ENCODE measurements around the gene SZRD1.
A peak's percentile ranks its signal among the peaks of the same experiment; 100 is the strongest.
"Not testable (repeated sequence)": the region's sequence is repeated elsewhere in the genome, so short reads cannot be mapped to it uniquely, and the experiment has no call there.

Gene SZRD1

GRCh38 chr1:16366722-16367257 is at the start of gene SZRD1:
Gene SZRD1 (plus strand): TSS chr1:16367242. CDS start chr1:16367258, 16 bp downstream.
- DNase-seq = peak; percentile 98

- DNase-seq = no peak
These were observed 48.5 kb upstream of the SZRD1 start for GRCh38 chr1:16318555-16318954.

DNA sequence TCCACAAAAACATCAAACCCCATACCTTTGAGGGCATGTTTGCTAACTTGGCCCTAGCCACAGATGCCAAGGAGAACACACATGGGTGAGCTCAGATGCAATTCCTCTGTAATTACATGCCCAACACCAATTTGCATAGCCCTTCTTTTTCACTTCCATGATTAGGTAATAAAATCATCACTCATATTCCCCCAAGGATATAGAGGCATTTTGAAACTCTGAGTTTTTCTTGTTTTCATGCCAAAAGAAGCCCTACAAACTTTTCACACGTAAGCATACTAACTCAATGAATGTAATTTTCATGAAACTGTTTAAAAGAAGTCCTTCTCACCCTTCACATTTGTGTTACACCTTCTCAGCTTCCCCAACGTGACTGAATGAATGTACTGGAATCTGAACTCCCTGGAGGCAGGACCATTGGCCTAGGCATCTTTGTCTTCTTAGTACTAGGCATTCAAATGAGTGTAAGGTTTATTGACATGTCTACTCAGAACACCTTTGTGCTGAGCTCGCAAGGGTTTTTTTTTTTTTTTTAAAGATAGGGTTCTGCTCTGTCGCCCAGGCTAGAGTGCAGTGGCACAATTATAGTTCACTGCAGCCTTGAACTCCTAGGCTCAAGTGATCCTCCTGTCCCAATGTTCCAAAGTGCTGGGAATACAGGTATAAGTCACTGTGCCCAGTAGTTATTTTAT is 45.7 kb upstream of the SZRD1 start:
- no peak for DNase-seq

DNA sequence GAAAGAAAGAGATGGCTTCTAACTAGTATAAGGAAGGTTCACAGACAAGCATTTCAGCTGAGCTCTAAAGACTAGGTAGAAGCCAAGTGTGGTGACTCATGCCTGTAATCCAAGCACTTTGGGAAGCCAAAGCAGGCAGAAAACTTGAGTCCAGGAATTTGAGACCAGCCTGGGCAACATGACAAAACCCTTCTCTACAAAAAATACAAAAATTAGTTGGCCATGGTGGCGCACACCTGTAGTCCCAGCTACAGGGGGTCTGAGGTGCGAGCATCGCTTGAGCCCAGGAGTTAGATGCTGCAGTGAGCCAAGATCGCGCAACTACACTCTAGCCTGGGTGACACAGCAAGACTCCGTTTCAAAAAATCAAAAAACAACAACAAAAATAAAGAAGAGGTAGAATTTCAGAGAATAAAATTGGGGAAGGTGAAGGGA is 42.6 kb upstream of the SZRD1 start:
- DNase-seq = no peak

- DNase-seq = no peak
These were observed 40.1 kb upstream of the SZRD1 start for GRCh38 chr1:16326833-16327404.

- no peak for DNase-seq
These were observed 32.2 kb upstream of the SZRD1 start for GRCh38 chr1:16334655-16335340.

- DNase-seq = no peak
These were observed 28.1 kb upstream of the SZRD1 start for GRCh38 chr1:16338961-16339360.

DNA sequence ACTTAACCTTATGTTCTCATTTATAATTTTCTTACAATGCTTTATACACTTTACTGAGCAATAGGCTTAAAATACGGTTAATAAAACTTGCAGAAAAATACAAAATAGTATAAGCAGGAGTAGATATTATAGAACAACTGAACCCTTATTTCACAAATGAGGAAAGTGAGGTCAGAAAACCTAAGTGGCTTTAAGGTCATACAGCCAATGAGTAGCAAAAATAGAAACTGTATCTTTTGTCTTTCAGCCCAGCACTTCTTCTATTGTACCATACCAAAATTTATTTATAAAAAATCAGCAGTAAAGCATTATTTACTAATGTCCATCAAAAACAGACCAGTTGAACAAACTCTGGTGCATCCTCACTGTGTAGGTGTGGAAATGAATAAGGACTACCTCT is 26.4 kb upstream of the SZRD1 start:
- DNase-seq = no peak

GRCh38 chr1:16342331-16343062 is 24.5 kb upstream of the SZRD1 start:
- no peak for DNase-seq

DNA sequence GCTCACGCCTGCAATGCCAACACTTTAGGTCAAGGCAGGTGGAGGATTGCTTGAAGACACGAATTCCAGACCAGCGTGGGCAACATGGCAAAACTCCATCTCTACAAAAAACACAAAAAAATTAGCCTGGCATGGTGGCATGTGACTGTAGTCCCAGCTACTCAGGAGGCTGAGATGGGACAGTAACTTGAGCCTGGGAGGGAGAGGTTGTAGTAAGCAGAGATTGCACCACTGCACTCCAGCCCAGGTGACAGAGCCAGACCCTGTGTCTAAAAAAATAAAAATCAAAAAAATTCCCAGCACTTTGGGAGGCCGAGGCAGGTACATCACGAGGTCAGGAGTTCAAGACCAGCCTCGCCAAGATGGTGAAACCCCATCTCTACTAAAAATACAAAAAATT is 23.8 kb upstream of the SZRD1 start:
- not testable (repeated sequence) for DNase-seq

- DNase-seq = no peak
These were observed 18.4 kb upstream of the SZRD1 start for GRCh38 chr1:16348414-16349182.

GRCh38 chr1:16349847-16350406 is 17.1 kb upstream of the SZRD1 start:
- no peak for DNase-seq

DNA sequence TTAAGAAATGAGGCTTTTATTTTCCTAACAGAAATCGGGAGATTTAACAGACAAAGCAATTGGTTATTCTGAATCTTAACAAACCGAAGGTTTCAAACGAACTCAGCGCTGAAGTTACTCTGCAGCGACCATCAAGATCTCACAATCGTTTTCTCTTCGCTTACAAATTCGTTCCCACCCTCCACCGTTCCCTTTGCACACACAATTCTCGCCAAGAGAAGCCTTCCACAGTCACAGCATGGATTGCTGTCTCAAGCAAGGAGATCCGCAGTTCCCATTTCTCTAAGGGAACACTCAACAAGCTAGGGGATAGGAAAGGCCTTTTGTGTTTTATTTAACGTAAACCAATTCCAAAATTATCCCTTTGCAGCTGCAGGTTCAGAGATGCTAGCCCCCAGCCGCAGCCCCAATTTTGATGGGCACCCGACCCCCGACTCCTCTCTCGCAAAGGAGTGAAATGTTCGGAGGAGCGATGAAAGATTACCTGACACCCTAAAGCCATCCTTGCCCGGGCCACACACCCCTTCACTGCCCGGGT is 15.5 kb upstream of the SZRD1 start:
- no peak for DNase-seq

- peak; percentile 90 for DNase-seq
These were observed 14.8 kb upstream of the SZRD1 start, which contains the start of gene FBXO42 for GRCh38 chr1:16351994-16352841. Gene FBXO42 (minus strand): TSS chr1:16352480. CDS start chr1:16315418, 37,062 bp downstream.

DNA sequence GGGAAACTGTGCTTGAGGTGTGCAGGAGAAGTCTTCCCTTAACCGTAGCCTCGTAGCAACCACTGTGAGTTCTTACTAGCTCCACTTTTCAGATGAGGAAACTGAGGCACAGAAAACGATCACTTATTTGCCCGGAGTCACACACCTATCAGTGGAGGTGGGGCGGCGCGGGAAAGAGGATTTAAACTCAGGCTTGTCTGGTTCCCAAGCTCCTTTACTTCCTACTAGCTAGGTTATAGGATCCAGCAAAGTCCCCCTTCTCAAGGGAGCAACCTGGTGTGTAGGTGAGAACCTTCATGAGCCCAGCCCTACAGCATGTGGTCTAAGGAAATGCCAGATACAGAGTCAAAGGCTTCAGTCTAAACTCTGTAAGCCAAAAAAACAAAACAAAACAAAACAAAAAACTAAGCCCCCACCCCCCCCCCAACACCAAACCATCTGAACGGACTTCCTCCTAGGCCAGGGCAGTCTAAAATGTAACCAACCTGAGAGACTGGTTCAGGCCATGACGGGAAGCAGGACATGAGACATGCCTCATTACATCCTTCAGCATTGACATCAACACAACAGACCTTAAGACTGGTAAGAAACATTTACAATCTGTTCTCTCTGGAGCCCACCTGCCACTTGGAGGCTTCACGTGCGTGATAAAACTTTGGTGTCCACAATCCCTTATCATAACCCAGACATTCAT is 14.1 kb upstream of the SZRD1 start:
- DNase-seq = no peak

DNA sequence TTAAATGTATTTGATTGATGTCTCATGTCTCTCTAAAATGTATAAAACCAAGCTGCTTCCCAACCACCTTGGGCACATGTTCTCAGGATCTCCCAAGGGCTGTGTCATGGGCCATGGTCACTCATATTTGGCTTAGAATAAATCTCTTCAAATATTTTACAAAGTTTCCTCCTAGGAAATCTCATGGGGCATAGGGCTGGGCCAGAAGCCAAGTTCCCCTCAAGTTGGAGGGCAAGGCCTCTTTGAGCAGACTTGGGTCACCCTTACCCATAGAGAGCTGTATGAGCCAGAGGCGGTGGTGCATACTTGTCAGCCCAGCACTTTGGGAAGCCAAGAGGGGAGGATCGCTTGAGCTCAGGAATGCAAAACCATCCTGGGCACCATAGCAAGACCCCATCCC is 12.4 kb upstream of the SZRD1 start:
- no peak for DNase-seq

GRCh38 chr1:16356867-16357266 is 10.2 kb upstream of the SZRD1 start:
- no peak for DNase-seq

GRCh38 chr1:16365146-16365498 is 1.9 kb upstream of the SZRD1 start:
- DNase-seq = not testable (repeated sequence)

DNA sequence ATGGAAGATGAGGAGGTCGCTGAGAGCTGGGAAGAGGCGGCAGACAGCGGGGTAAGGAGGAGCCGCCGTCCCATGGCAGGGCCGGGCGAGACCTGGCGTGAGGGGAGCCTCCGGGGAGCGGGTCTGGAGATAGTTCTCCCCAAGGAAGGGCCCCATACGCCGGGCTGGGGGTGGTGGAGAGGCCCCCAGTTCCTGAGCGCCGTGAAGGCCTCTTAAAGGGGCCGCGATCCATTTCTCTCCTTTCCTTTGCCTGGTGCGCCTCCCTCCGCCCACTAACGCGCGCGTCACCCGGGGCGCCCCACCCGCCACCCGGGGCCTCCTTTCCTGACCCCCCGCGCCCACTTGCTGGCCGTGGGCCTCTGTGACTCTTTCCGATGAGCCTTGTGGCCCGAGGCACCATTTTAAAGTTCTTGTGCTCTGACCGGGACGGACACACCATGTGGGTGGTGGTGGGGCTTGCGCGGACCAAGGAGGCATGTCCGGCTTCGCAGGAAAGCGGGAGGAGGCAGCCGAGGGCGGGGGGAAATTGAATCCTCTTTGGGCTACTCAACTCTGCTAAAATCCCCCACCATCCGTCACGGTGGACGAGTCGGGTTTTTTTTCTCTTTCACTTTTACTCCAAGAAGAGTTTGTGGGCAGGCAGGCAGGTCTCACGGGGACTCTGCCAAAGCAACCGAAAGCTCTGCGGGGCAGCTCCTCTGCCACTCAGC is 371 bp downstream of the SZRD1 start:
- DNase-seq = peak; percentile 53

Measured in COR-L47 (cell line).